ENCODE results near the gene SEZ6L2. TPM values are rescaled to one million over a fixed set of nuclear protein-coding genes. Genes with fewer than 3 reads are reported as not detected.

Gene SEZ6L2
- total RNA-seq, 1 donor from 2014 or later: 19.3 TPM

DNA sequence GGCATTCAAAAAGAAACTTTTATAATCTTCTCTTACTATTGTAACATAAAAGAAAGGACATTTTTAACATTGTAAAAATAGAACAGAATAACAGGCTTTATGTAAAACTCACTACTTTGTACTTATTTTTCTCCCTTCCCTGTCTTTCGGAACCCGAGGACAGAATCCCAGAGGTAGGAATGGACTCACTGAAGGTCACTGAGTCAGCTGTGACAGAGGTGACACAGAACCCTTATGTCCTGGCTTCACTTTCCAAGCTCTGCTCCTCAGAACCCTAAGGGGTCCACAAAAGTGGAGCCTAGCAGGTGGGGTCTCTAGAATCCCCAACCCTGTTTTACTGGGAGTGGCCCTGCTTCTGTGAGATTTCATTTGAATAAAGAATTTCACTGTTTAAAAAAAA, 23.0 kb upstream of the SEZ6L2 start:
- H3K27me3 Mint-ChIP-seq: no peaks in the 10 kb centered on the region
- H3K4me3 Mint-ChIP-seq: no peak overlapping the region
- TF ChIP-seq, protein P1, sequence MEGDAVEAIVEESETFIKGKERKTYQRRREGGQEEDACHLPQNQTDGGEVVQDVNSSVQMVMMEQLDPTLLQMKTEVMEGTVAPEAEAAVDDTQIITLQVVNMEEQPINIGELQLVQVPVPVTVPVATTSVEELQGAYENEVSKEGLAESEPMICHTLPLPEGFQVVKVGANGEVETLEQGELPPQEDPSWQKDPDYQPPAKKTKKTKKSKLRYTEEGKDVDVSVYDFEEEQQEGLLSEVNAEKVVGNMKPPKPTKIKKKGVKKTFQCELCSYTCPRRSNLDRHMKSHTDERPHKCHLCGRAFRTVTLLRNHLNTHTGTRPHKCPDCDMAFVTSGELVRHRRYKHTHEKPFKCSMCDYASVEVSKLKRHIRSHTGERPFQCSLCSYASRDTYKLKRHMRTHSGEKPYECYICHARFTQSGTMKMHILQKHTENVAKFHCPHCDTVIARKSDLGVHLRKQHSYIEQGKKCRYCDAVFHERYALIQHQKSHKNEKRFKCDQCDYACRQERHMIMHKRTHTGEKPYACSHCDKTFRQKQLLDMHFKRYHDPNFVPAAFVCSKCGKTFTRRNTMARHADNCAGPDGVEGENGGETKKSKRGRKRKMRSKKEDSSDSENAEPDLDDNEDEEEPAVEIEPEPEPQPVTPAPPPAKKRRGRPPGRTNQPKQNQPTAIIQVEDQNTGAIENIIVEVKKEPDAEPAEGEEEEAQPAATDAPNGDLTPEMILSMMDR (conservative IDR thresholded peaks at IDR 0.05): no peak
- no peak overlapping the region for H3K27ac Mint-ChIP-seq
- H3K9me3 Mint-ChIP-seq: no peaks in the 10 kb centered on the region
- H3K36me3 Mint-ChIP-seq: peaks cover 8% of the 10 kb centered on the region
- H3K4me1 Mint-ChIP-seq (ENCODE audit: unreplicated experiment): peaks cover 25% of the 10 kb centered on the region
- no peak for DNase-seq (ENCODE audit: extremely low spot score, unreplicated experiment)

DNA sequence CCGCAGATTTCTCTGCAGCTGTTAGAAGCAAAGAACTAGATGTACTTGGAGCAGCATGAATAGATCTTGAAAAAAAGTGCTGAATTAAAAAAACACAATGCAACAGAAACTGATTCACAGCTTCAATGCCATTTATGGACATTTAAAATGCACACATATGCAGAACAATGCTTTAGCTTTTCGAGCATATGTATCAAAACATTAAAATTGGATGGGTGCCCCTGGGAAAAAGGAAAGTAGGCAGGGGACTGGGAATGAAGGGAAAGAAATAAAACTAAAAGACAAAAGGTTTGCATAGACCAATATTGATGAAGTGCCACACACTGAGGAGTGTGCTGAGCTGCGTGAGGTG, 21.7 kb upstream of the SEZ6L2 start:
- H3K27ac Mint-ChIP-seq: no peak overlapping the region

DNA sequence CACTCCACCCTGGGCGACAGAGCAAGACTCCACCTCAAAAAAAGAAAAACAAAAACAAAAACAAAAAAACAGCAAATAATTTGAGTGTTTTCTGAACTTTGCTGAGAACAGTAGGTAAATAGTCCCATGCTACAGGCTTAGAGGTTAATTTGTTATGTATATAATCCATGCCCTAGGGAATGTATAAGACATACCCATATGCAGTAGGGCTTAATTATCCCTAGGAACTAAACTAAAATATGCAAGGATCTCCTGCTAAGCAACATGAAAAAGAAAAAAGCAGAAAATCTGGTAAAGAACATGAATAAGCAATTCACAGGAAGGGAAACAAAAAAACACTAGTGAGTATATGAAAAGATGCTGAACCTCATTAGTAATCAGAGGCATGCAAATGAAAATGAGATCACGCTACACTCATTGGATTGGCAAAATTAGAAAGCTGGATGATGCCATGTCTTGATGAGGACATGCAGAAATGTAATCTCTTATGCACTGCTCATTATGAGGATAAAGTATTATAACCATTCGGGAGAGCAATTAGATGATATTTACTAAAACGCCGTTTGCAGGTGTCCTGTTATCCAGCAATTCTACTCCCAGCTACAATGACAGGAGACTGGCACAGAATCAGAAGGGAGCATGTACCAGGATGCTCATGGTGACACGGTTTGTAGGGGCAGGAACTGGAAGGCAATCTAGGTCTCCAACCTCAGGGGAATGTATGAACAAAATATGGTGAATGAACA, 21.1 kb upstream of the SEZ6L2 start:
- Mint-ChIP-seq H3K27ac (no peak overlapping the region), H3K9me3 (no peaks in the 10 kb centered on the region), H3K27me3 (no peaks in the 10 kb centered on the region), H3K36me3 (peaks cover 16% of the 10 kb centered on the region), H3K4me3 (no peak overlapping the region), H3K4me1 (ENCODE audit: unreplicated experiment) (peaks cover 17% of the 10 kb centered on the region)
- no peak for DNase-seq (ENCODE audit: extremely low spot score, unreplicated experiment)
- TF ChIP-seq, protein P1 (conservative IDR thresholded peaks at IDR 0.05): no peak

More for the DNA sequence above, 21.7 kb upstream of the SEZ6L2 start:
- no peaks in the 10 kb centered on the region for H3K27me3 Mint-ChIP-seq
- no peaks in the 10 kb centered on the region for H3K9me3 Mint-ChIP-seq
- peaks cover 13% of the 10 kb centered on the region for H3K4me1 Mint-ChIP-seq (ENCODE audit: unreplicated experiment)
- no peak overlapping the region for H3K4me3 Mint-ChIP-seq
- TF ChIP-seq, protein P1 (conservative IDR thresholded peaks at IDR 0.05): no peak
- H3K36me3 Mint-ChIP-seq: peaks cover 12% of the 10 kb centered on the region
- DNase-seq (ENCODE audit: extremely low spot score, unreplicated experiment): no peak

DNA sequence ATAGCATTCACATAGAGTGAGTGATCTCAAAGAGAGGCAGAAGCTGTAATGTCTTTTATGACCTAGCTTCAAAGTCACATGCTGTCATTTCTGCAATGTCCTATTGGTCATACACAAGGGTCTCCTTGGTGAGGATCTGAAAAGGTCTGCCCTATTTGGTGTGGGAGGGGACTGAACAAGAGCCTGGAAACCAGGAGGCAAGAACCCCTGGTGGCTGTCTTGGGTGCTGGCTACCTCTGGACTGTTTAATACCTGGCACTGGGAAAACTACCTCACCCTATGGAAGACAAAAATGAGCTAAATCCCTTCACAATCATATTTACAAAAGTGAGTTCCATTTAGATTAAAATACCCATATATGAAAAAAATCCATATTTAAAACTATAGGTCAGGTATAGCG, 17.6 kb upstream of the SEZ6L2 start:
- DNase-seq (ENCODE audit: extremely low spot score, unreplicated experiment): no peak
- Mint-ChIP-seq H3K9me3 (no peaks in the 10 kb centered on the region), H3K4me3 (no peak overlapping the region), H3K27ac (no peak overlapping the region), H3K36me3 (peaks cover 16% of the 10 kb centered on the region), H3K27me3 (no peaks in the 10 kb centered on the region), H3K4me1 (ENCODE audit: unreplicated experiment) (peaks cover 4% of the 10 kb centered on the region)
- TF ChIP-seq, protein P1 (conservative IDR thresholded peaks at IDR 0.05): peak; percentile 32

DNA sequence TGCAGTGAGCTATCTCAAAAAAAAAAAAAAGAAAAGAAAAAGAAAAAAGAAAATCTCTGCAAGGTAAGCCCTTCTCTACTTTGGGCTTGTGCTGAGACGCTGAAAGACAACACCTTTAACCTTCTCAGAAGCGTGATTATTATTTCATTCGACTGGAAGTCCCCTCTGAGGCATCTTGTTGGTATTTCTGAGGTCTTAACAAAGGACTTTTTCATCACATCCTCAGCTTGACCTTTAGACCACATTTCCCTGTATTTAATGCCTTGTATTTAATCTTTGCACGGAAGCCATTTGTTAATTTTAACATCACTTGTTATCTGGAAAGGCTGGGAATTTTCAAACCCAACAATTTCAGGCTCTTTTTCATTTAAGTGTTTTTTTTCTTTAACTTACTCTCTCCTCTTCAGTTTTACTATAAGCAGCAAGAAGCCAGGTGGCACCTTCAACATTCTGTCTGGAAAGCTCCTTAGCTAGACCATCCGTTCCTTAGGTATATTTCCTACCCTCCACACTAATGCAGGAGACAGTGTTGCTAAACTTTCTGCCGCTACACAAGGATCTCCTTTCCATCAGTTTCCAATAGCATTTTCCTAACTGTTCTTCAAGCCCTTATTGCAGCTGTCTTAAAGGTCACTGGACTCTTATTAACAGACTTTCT, 16.4 kb upstream of the SEZ6L2 start:
- no peak for DNase-seq (ENCODE audit: extremely low spot score, unreplicated experiment)
- Mint-ChIP-seq H3K27me3 (no peaks in the 10 kb centered on the region), H3K27ac (peak overlapping the region; percentile 58), H3K4me1 (ENCODE audit: unreplicated experiment) (peaks cover 4% of the 10 kb centered on the region), H3K9me3 (no peaks in the 10 kb centered on the region), H3K4me3 (no peak overlapping the region), H3K36me3 (peaks cover 16% of the 10 kb centered on the region)
- TF ChIP-seq, protein P1 (conservative IDR thresholded peaks at IDR 0.05): no peak

All from type B pancreatic cell (in vitro differentiated cells).